HEK293 (cell line): Measurements from ENCODE around the gene DCUN1D2.

Experiments
- BCL11B ChIP-seq: fragments of 450-650 bp; formaldehyde crosslinking; IDR thresholded peaks from 2 replicates; pipeline ENCODE4 v1.5.1; 2016; ENCODE audit warnings: low read depth, missing biosample characterization, missing genetic modification characterization
- IKZF3 ChIP-seq: fragments of 450-650 bp; IDR thresholded peaks from 2 replicates; pipeline ENCODE4 v1.5.0; 2018; ENCODE audit warnings: missing biosample characterization, mild to moderate bottlenecking, missing genetic modification characterization, moderate library complexity
- INSM2 ChIP-seq: fragments of 450-650 bp; formaldehyde crosslinking; IDR thresholded peaks from 2 replicates; pipeline ENCODE4 v1.5.1; 2016; ENCODE audit warnings: missing biosample characterization, missing genetic modification characterization
- KLF10 ChIP-seq: fragments of 450-650 bp; IDR thresholded peaks from 2 replicates; pipeline ENCODE4 v1.5.1; 2018; ENCODE audit warnings: missing biosample characterization, mild to moderate bottlenecking, missing genetic modification characterization
- KLF7 ChIP-seq: fragments of 450-650 bp; formaldehyde crosslinking; IDR thresholded peaks from 2 replicates; pipeline ENCODE4 v1.5.1; 2016; ENCODE audit warnings: missing biosample characterization, missing genetic modification characterization, borderline replicate concordance
- KLF9 ChIP-seq: fragments of 450-650 bp; formaldehyde crosslinking; IDR thresholded peaks from 2 replicates; pipeline ENCODE4 v1.5.1; 2016; ENCODE audit warnings: missing biosample characterization, missing genetic modification characterization, low read depth
- MYNN ChIP-seq: fragments of 450-650 bp; formaldehyde crosslinking; IDR thresholded peaks from 2 replicates; pipeline ENCODE4 v1.5.1; 2016; ENCODE audit warnings: missing biosample characterization, missing genetic modification characterization, borderline replicate concordance
- OSR2 ChIP-seq: fragments of 450-650 bp; formaldehyde crosslinking; IDR thresholded peaks from 2 replicates; pipeline ENCODE4 v1.5.1; 2016; ENCODE audit warnings: missing biosample characterization, missing genetic modification characterization
- PBX3 ChIP-seq: sonication (generic); formaldehyde crosslinking; IDR thresholded peaks from 2 replicates; pipeline ENCODE4 v1.8.1; 2022; ENCODE audit warnings: mild to moderate bottlenecking, moderate library complexity, missing genetic modification reagents
- REPIN1 ChIP-seq: fragments of 450-650 bp; formaldehyde crosslinking; IDR thresholded peaks from 2 replicates; pipeline ENCODE4 v1.5.1; 2017; ENCODE audit warnings: missing biosample characterization, missing genetic modification characterization, low read depth
- SCRT1 ChIP-seq: fragments of 450-650 bp; formaldehyde crosslinking; IDR thresholded peaks from 2 replicates; pipeline ENCODE4 v1.5.1; 2016; ENCODE audit warnings: missing biosample characterization, missing genetic modification characterization, borderline replicate concordance
- SP3 ChIP-seq: fragments of 450-650 bp; formaldehyde crosslinking; IDR thresholded peaks from 2 replicates; pipeline ENCODE4 v1.5.1; 2016; ENCODE audit warnings: missing biosample characterization, missing genetic modification characterization
- ZBTB1 ChIP-seq: fragments of 450-650 bp; formaldehyde crosslinking; IDR thresholded peaks from 2 replicates; pipeline ENCODE4 v1.5.1; 2016; ENCODE audit warnings: missing biosample characterization, missing genetic modification characterization
- ZBTB8A ChIP-seq: fragments of 450-650 bp; formaldehyde crosslinking; IDR thresholded peaks from 2 replicates; pipeline ENCODE4 v1.5.1; 2016; ENCODE audit warnings: missing biosample characterization, missing genetic modification characterization
- ZFP37 ChIP-seq: fragments of 450-650 bp; formaldehyde crosslinking; IDR thresholded peaks from 2 replicates; pipeline ENCODE4 v1.5.1; 2016; ENCODE audit warnings: missing biosample characterization, missing genetic modification characterization
- ZNF174 ChIP-seq: fragments of 450-650 bp; formaldehyde crosslinking; IDR thresholded peaks from 2 replicates; pipeline ENCODE4 v1.5.0; 2017; ENCODE audit warnings: missing biosample characterization, mild to moderate bottlenecking, missing genetic modification characterization
- ZNF239 ChIP-seq: fragments of 450-650 bp; formaldehyde crosslinking; IDR thresholded peaks from 2 replicates; pipeline ENCODE4 v1.5.1; 2016; ENCODE audit warnings: missing biosample characterization, missing genetic modification characterization
- ZNF266 ChIP-seq: fragments of 450-650 bp; formaldehyde crosslinking; IDR thresholded peaks from 2 replicates; pipeline ENCODE4 v1.5.1; 2016; ENCODE audit warnings: missing biosample characterization, missing genetic modification characterization, low read depth
- ZNF292 ChIP-seq: fragments of 450-650 bp; formaldehyde crosslinking; IDR thresholded peaks from 2 replicates; pipeline ENCODE4 v1.5.1; 2016; ENCODE audit warnings: low read depth, missing biosample characterization, missing genetic modification characterization, borderline replicate concordance
- ZNF335 ChIP-seq: fragments of 450-650 bp; formaldehyde crosslinking; conservative IDR thresholded peaks from 2 replicates; pipeline ENCODE4 v1.5.1; 2016; ENCODE audit warnings: missing biosample characterization, missing genetic modification characterization
- ZNF350 ChIP-seq: fragments of 450-650 bp; formaldehyde crosslinking; IDR thresholded peaks from 2 replicates; pipeline ENCODE4 v1.5.0; 2017; ENCODE audit warnings: missing biosample characterization, mild to moderate bottlenecking, missing genetic modification characterization
- ZNF416 ChIP-seq: fragments of 450-650 bp; formaldehyde crosslinking; IDR thresholded peaks from 2 replicates; pipeline ENCODE4 v1.5.1; 2016; ENCODE audit warnings: missing biosample characterization, missing genetic modification characterization
- ZNF571 ChIP-seq: fragments of 450-650 bp; formaldehyde crosslinking; IDR thresholded peaks from 2 replicates; pipeline ENCODE4 v1.5.0; 2017; ENCODE audit warnings: missing biosample characterization, missing genetic modification characterization
- ZNF654 ChIP-seq: fragments of 450-650 bp; formaldehyde crosslinking; IDR thresholded peaks from 2 replicates; pipeline ENCODE4 v1.5.1; 2016; ENCODE audit warnings: low read depth, missing biosample characterization, missing genetic modification characterization
- ZNF692 ChIP-seq: fragments of 450-650 bp; formaldehyde crosslinking; IDR thresholded peaks from 2 replicates; pipeline ENCODE4 v1.5.1; 2016; ENCODE audit warnings: missing biosample characterization, missing genetic modification characterization
- TF ChIP-seq, protein P1 (sequence below): fragments of 450-650 bp; formaldehyde crosslinking; IDR thresholded peaks from 2 replicates; pipeline ENCODE4 v1.5.1; 2016; ENCODE audit warnings: missing biosample characterization, missing genetic modification characterization
- TF ChIP-seq, protein P2 (sequence below): fragments of 450-650 bp; formaldehyde crosslinking; IDR thresholded peaks from 2 replicates; pipeline ENCODE4 v1.5.1; 2016; ENCODE audit warnings: missing biosample characterization, missing genetic modification characterization, borderline replicate concordance
- TF ChIP-seq, protein P3 (sequence below): fragments of 450-650 bp; formaldehyde crosslinking; IDR thresholded peaks from 2 replicates; pipeline ENCODE4 v1.5.1; 2016; ENCODE audit warnings: missing biosample characterization, missing genetic modification characterization

Gene DCUN1D2

DNA sequence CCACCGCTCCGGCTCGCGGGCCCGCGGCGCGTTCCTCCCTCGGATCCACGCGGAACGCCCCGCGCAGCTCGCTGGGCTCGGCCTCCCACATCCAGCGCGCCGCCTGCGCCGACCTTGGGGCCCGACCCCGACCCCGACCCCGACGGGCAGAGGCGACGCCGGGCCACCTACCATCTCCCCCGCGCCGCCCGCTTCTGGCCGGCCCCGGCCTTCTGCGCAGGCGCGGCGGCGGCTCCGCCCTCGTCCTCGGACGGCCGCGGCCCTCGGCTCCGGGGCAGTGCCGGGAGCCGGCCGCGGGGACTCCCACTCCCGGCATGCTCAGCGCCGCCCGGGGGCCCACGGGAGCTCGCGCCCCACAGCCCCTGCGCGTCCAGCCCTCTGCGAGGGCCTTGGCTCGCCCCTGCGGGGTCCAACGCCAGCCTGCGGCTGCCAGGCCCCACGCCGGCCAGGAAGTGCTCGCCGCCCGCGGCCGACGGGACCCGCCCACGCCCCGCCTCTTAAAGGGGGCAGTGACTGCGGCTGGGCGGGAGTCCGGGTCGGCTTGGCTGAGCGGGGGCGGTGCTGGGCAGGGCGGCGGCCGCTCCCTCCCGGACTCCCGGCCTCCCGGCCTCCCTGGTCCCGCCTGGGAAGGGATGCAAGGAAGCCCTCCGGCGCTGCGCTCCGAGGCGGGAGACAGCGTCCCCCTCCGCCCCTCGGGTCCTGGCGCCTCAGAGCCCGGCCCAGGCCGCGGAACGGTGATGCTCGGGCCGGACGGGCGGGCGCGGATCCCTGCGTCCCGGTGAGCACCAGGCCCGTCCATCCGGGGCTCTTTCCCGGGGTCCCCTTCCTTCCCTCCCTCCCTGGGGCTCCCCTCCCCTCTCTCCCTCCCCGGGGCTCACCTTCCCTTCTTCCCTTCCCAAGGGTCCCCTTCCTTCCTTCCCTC lies at the start of gene DCUN1D2 (continued):
- TF ChIP-seq IKZF3 (tag by site-specific recombination) (peak; percentile 99), KLF7 (tag by site-specific recombination) (0 out of 2 replicates have a peak, but pooled peaks have one; percentile 51), BCL11B (tag by site-specific recombination) (no peak), KLF10 (tag by site-specific recombination) (peak; percentile 99), PBX3 (CRISPR knock-in tag) (peak; percentile 63; the same call in 1 of the 2 replicates), ZBTB1 (tag by site-specific recombination) (no peak), KLF9 (tag by site-specific recombination) (peak; percentile 86), ZNF692 (tag by site-specific recombination) (peak; percentile 100), REPIN1 (tag by site-specific recombination) (no peak), ZNF239 (no peak), OSR2 (tag by site-specific recombination) (no peak), SCRT1 (no peak), MYNN (tag by site-specific recombination) (no peak), INSM2 (0 out of 2 replicates have a peak, but pooled peaks have one; percentile 7), ZNF654 (no peak), ZNF335 (tag by site-specific recombination) (no peak; the same call in 1 of the 2 replicates), ZNF416 (tag by site-specific recombination) (no peak), ZNF174 (tag by site-specific recombination) (no peak), ZNF350 (tag by site-specific recombination) (no peak), ZNF571 (no peak), ZFP37 (peak; percentile 61; the same call in 1 of the 2 replicates), ZNF266 (tag by site-specific recombination) (no peak), ZBTB8A (tag by site-specific recombination) (peak; percentile 92), ZNF292 (tag by site-specific recombination) (no peak), SP3 (peak; percentile 79)
- TF ChIP-seq, protein P1, sequence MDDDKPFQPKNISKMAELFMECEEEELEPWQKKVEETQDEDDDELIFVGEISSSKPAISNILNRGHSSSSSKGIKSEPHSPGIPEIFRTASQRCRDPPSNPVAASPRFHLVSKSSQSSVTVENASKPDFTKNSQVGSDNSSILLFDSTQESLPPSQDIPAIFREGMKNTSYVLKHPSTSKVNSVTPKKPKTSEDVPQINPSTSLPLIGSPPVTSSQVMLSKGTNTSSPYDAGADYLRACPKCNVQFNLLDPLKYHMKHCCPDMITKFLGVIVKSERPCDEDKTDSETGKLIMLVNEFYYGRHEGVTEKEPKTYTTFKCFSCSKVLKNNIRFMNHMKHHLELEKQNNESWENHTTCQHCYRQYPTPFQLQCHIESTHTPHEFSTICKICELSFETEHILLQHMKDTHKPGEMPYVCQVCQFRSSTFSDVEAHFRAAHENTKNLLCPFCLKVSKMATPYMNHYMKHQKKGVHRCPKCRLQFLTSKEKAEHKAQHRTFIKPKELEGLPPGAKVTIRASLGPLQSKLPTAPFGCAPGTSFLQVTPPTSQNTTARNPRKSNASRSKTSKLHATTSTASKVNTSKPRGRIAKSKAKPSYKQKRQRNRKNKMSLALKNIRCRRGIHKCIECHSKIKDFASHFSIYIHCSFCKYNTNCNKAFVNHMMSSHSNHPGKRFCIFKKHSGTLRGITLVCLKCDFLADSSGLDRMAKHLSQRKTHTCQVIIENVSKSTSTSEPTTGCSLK: no peak
- TF ChIP-seq, protein P2, sequence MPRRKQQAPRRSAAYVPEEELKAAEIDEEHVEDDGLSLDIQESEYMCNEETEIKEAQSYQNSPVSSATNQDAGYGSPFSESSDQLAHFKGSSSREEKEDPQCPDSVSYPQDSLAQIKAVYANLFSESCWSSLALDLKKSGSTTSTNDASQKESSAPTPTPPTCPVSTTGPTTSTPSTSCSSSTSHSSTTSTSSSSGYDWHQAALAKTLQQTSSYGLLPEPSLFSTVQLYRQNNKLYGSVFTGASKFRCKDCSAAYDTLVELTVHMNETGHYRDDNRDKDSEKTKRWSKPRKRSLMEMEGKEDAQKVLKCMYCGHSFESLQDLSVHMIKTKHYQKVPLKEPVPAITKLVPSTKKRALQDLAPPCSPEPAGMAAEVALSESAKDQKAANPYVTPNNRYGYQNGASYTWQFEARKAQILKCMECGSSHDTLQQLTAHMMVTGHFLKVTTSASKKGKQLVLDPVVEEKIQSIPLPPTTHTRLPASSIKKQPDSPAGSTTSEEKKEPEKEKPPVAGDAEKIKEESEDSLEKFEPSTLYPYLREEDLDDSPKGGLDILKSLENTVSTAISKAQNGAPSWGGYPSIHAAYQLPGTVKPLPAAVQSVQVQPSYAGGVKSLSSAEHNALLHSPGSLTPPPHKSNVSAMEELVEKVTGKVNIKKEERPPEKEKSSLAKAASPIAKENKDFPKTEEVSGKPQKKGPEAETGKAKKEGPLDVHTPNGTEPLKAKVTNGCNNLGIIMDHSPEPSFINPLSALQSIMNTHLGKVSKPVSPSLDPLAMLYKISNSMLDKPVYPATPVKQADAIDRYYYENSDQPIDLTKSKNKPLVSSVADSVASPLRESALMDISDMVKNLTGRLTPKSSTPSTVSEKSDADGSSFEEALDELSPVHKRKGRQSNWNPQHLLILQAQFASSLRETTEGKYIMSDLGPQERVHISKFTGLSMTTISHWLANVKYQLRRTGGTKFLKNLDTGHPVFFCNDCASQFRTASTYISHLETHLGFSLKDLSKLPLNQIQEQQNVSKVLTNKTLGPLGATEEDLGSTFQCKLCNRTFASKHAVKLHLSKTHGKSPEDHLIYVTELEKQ (tag by site-specific recombination): no peak
- TF ChIP-seq, protein P3, sequence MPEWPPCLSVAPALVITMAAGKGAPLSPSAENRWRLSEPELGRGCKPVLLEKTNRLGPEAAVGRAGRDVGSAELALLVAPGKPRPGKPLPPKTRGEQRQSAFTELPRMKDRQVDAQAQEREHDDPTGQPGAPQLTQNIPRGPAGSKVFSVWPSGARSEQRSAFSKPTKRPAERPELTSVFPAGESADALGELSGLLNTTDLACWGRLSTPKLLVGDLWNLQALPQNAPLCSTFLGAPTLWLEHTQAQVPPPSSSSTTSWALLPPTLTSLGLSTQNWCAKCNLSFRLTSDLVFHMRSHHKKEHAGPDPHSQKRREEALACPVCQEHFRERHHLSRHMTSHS: no peak
